ENCODE data around the gene SLC17A5.

SLC17A5 gene

GRCh38 chr6:73612611-73613010 is 41.2 kb downstream of the SLC17A5 start:
- Histone ChIP-seq H3K27me3 (no peaks in the 10 kb centered on the region), H3K9me3 (no peaks in the 10 kb centered on the region), H3K27ac (no peak overlapping the region), H3K4me1 (ENCODE audit: control insufficient read depth in 1 of 2, insufficient read depth in 1 of 2, low read depth in 1 of 2, low read length in 1 of 2) (no peaks in the 10 kb centered on the region), H3K4me3 (ENCODE audit: low read depth in 1 of 2, low read length in 1 of 2) (no peak overlapping the region), H3K36me3 (peaks cover 77% of the 10 kb centered on the region)
- TF ChIP-seq, protein P1, sequence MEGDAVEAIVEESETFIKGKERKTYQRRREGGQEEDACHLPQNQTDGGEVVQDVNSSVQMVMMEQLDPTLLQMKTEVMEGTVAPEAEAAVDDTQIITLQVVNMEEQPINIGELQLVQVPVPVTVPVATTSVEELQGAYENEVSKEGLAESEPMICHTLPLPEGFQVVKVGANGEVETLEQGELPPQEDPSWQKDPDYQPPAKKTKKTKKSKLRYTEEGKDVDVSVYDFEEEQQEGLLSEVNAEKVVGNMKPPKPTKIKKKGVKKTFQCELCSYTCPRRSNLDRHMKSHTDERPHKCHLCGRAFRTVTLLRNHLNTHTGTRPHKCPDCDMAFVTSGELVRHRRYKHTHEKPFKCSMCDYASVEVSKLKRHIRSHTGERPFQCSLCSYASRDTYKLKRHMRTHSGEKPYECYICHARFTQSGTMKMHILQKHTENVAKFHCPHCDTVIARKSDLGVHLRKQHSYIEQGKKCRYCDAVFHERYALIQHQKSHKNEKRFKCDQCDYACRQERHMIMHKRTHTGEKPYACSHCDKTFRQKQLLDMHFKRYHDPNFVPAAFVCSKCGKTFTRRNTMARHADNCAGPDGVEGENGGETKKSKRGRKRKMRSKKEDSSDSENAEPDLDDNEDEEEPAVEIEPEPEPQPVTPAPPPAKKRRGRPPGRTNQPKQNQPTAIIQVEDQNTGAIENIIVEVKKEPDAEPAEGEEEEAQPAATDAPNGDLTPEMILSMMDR (IDR thresholded peaks at IDR 0.05), result no peak

- Histone ChIP-seq H3K9me3 (no peaks in the 10 kb centered on the region), H3K27me3 (no peaks in the 10 kb centered on the region), H3K36me3 (peaks cover 86% of the 10 kb centered on the region), H3K4me1 (ENCODE audit: control insufficient read depth in 1 of 2, insufficient read depth in 1 of 2, low read depth in 1 of 2, low read length in 1 of 2) (no peaks in the 10 kb centered on the region), H3K27ac (no peak overlapping the region), H3K4me3 (ENCODE audit: low read depth in 1 of 2, low read length in 1 of 2) (no peak overlapping the region)
- TF ChIP-seq, protein P1 (IDR thresholded peaks at IDR 0.05), result peak; percentile 68
Measured at GRCh38 chr6:73610444-73611275, 43.1 kb downstream of the SLC17A5 start.

DNA sequence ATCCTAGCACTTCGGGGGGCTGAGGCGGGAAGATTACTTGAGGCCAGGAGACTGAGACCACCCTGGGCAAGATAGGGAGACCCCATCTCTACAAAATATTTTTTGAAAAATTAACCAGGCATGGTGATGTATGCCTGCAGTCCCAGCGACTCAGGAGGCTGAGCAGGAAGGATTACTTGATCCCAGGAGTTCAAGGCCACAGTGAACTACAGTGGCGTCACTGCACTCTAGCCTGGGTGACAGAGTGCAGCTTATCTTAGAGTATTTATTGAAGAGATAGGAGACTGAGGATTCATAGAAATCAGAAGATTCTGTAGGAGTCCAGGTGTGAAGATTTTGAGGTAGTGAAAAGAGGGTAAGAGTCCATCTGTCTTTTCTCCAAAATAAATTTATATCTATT is 45.0 kb downstream of the SLC17A5 start:
- H3K9me3 ChIP-seq, result no peaks in the 10 kb centered on the region
- TF ChIP-seq, protein P1 (IDR thresholded peaks at IDR 0.05), result no peak
- H3K36me3 ChIP-seq, result peaks cover 80% of the 10 kb centered on the region
- H3K27ac ChIP-seq, result no peak overlapping the region
- no peaks in the 10 kb centered on the region for H3K27me3 ChIP-seq
- H3K4me1 ChIP-seq (ENCODE audit: control insufficient read depth in 1 of 2, insufficient read depth in 1 of 2, low read depth in 1 of 2, low read length in 1 of 2), result no peaks in the 10 kb centered on the region
- H3K4me3 ChIP-seq (ENCODE audit: low read depth in 1 of 2, low read length in 1 of 2), result no peak overlapping the region

- TF ChIP-seq, protein P1 (IDR thresholded peaks at IDR 0.05), result no peak
- H3K9me3 ChIP-seq, result no peaks in the 10 kb centered on the region
- H3K27me3 ChIP-seq, result no peaks in the 10 kb centered on the region
- no peaks in the 10 kb centered on the region for H3K4me1 ChIP-seq (ENCODE audit: control insufficient read depth in 1 of 2, insufficient read depth in 1 of 2, low read depth in 1 of 2, low read length in 1 of 2)
- H3K4me3 ChIP-seq (ENCODE audit: low read depth in 1 of 2, low read length in 1 of 2), result no peak overlapping the region
- H3K27ac ChIP-seq, result no peak overlapping the region
- peaks cover 64% of the 10 kb centered on the region for H3K36me3 ChIP-seq
Measured at GRCh38 chr6:73606428-73606827, 47.4 kb downstream of the SLC17A5 start.

- Histone ChIP-seq H3K27ac (no peak overlapping the region), H3K4me1 (ENCODE audit: control insufficient read depth in 1 of 2, insufficient read depth in 1 of 2, low read depth in 1 of 2, low read length in 1 of 2) (no peaks in the 10 kb centered on the region), H3K4me3 (ENCODE audit: low read depth in 1 of 2, low read length in 1 of 2) (no peak overlapping the region), H3K27me3 (no peaks in the 10 kb centered on the region), H3K9me3 (no peaks in the 10 kb centered on the region), H3K36me3 (peaks cover 65% of the 10 kb centered on the region)
- TF ChIP-seq, protein P1 (IDR thresholded peaks at IDR 0.05), result no peak
Measured at GRCh38 chr6:73604461-73604860, 49.3 kb downstream of the SLC17A5 start.

All from neutrophil (primary cell).